Nephron (organoid): ENCODE measurements around the gene LRIG2.

Source experiments
- H3K27ac Mint-ChIP-seq, 3 experiments: 2 replicates each; pipeline ENCODE4 v1.8.0; 2020; ENCODE audit warnings: mixed read lengths in 3 of 3, mild to moderate bottlenecking in 2 of 3, moderate library complexity in 1 of 3
- H3K27me3 Mint-ChIP-seq: 2 replicates; pipeline ENCODE4 v1.8.0; 2021; ENCODE audit warnings: low read depth, mild to moderate bottlenecking, moderate library complexity, mixed read lengths
- H3K36me3 Mint-ChIP-seq: 2 replicates; pipeline ENCODE4 v1.8.0; 2020; ENCODE audit warnings: low read depth, mixed read lengths
- H3K4me1 Mint-ChIP-seq: 2 replicates; pipeline ENCODE4 v1.8.0; 2020; ENCODE audit warnings: mixed read lengths
- H3K4me3 Mint-ChIP-seq, 3 experiments: 2 replicates each; pipeline ENCODE4 v1.8.0; 2020; ENCODE audit warnings: mild to moderate bottlenecking in 3 of 3, mixed read lengths in 3 of 3, moderate library complexity in 2 of 3
- H3K9me3 Mint-ChIP-seq: 2 replicates; pipeline ENCODE4 v1.8.0; 2020; ENCODE audit warnings: mixed read lengths
- TF ChIP-seq, protein P1 (sequence below), 3 experiments: fragments of 200-600 bp; sonication (generic); IDR thresholded peaks; one replicate each; pipeline ENCODE4 v1.5.0; 2021; ENCODE audit warnings: antibody characterized with exemption in 3 of 3; ENCODE audit not compliant: unreplicated experiment in 3 of 3

The LRIG2 gene

DNA sequence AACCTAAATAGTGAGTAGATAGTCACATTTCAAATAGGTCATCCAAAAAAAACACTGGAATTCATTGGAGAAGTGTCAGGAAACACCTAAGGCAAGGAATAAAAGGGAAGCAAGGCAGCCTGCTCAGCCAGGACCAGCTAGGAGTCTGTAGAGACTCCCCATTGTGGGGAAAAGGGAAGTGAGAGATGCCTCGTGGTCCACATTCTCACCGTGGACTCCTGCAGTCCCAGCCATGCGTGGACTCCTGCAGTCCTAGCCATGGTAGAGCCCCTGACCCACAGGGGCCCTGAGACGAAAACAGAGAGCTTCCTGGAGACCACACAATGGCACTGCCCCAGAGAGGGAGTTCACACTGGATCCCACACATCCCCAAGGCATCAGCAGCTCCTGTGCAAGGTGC lies 97.5 kb downstream of the LRIG2 start:
- TF ChIP-seq, protein P1, sequence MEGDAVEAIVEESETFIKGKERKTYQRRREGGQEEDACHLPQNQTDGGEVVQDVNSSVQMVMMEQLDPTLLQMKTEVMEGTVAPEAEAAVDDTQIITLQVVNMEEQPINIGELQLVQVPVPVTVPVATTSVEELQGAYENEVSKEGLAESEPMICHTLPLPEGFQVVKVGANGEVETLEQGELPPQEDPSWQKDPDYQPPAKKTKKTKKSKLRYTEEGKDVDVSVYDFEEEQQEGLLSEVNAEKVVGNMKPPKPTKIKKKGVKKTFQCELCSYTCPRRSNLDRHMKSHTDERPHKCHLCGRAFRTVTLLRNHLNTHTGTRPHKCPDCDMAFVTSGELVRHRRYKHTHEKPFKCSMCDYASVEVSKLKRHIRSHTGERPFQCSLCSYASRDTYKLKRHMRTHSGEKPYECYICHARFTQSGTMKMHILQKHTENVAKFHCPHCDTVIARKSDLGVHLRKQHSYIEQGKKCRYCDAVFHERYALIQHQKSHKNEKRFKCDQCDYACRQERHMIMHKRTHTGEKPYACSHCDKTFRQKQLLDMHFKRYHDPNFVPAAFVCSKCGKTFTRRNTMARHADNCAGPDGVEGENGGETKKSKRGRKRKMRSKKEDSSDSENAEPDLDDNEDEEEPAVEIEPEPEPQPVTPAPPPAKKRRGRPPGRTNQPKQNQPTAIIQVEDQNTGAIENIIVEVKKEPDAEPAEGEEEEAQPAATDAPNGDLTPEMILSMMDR (IDR thresholded peaks at IDR 0.05; ENCODE audit: unreplicated experiment in 3 of 3) = no peak

DNA sequence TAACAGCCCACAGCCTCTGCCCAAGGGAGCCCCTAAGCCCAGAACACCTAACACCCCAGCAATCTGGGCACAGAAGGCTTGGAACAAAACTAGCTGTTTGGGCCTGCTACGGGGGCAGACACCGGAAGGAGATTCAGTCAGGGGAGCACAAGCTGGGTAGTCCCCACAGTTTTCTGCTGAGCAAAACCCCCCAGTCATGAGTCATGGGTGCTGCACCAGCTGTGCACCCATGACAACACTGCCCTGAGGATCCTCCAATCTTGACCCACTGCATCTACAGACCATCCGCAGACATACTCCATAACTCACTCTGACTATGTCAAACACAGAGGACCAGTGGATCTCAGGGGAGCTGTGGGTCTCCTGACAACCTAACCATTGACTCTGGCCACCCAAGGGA lies 105.1 kb downstream of the LRIG2 start:
- H3K4me1 Mint-ChIP-seq = no peaks in the 10 kb centered on the region
- H3K9me3 Mint-ChIP-seq = peaks cover 15% of the 10 kb centered on the region
- TF ChIP-seq, protein P1 (IDR thresholded peaks at IDR 0.05; ENCODE audit: unreplicated experiment in 3 of 3) = no peak
- peaks cover 5% of the 10 kb centered on the region for H3K36me3 Mint-ChIP-seq
- H3K4me3 Mint-ChIP-seq = no peak overlapping the region
- no peaks in the 10 kb centered on the region for H3K27me3 Mint-ChIP-seq
- no peak overlapping the region for H3K27ac Mint-ChIP-seq

More for the DNA sequence above, 97.5 kb downstream of the LRIG2 start:
- Mint-ChIP-seq H3K9me3 (peaks cover 28% of the 10 kb centered on the region), H3K4me3 (no peak overlapping the region), H3K27me3 (peaks cover 4% of the 10 kb centered on the region), H3K36me3 (peaks cover 9% of the 10 kb centered on the region), H3K4me1 (peaks cover 4% of the 10 kb centered on the region), H3K27ac (no peak overlapping the region)

DNA sequence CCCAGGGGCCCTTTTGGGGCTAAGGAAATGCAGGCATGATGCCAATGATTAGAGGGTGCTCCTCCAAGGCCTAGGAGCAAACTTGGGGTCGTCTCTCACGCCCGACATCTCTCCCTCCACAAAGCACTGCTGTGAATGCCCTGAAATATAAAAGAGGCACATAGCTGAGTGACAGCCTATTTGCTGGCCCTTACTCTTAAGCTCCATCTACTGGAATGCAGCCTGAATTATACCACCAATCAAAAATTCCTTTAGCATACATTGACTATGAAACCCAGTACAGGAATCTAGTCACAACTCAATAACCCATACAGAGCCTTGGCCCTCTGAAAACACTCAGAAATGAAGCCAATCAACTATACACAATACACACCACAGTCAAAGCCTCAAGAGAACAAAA lies 105.5 kb downstream of the LRIG2 start:
- TF ChIP-seq, protein P1 (IDR thresholded peaks at IDR 0.05; ENCODE audit: unreplicated experiment in 3 of 3) = peak in 2 of 3 experiments; percentile 17 to 26
- Mint-ChIP-seq H3K9me3 (peaks cover 14% of the 10 kb centered on the region), H3K27me3 (no peaks in the 10 kb centered on the region), H3K4me3 (no peak overlapping the region), H3K36me3 (peaks cover 5% of the 10 kb centered on the region), H3K4me1 (no peaks in the 10 kb centered on the region), H3K27ac (no peak overlapping the region)
